Fibroblast of the conjunctiva (primary cell): ENCODE measurements around the gene TMEM174.
"Not testable (repeated sequence)": the region's sequence is repeated elsewhere in the genome, so short reads cannot be mapped to it uniquely, and the experiment has no call there.

Experiments
- DNase-seq: peaks from one replicate; pipeline ENCODE4 v3.0.0-alpha.2; 2010; ENCODE audit warnings: low read depth

Gene TMEM174

GRCh38 chr5:73196201-73196600, 23.2 kb downstream of the TMEM174 start:
- no peak for DNase-seq

- DNase-seq, result no peak
These were observed 24.8 kb downstream of the TMEM174 start for GRCh38 chr5:73197637-73198257.

GRCh38 chr5:73198833-73199592, 26.0 kb downstream of the TMEM174 start:
- no peak for DNase-seq

GRCh38 chr5:73199671-73200070, 26.7 kb downstream of the TMEM174 start:
- no peak for DNase-seq

GRCh38 chr5:73201547-73202513, 28.8 kb downstream of the TMEM174 start:
- peak; percentile 57 for DNase-seq

GRCh38 chr5:73204332-73204731, 31.3 kb downstream of the TMEM174 start:
- no peak for DNase-seq

GRCh38 chr5:73204733-73205132, 31.7 kb downstream of the TMEM174 start:
- DNase-seq, result no peak

GRCh38 chr5:73205305-73205704, 32.3 kb downstream of the TMEM174 start:
- DNase-seq, result no peak

- DNase-seq, result not testable (repeated sequence)
These were observed 34.2 kb downstream of the TMEM174 start for GRCh38 chr5:73207239-73207638.

GRCh38 chr5:73209075-73209474, 36.1 kb downstream of the TMEM174 start:
- not testable (repeated sequence) for DNase-seq

GRCh38 chr5:73212693-73213092, 39.7 kb downstream of the TMEM174 start:
- not testable (repeated sequence) for DNase-seq

- DNase-seq, result peak; percentile 62
These were observed 40.6 kb downstream of the TMEM174 start for GRCh38 chr5:73213566-73213998.

- DNase-seq, result no peak
These were observed 41.3 kb downstream of the TMEM174 start for GRCh38 chr5:73214306-73214705.

GRCh38 chr5:73214996-73215395, 42.0 kb downstream of the TMEM174 start:
- DNase-seq, result no peak

GRCh38 chr5:73215531-73215890, 42.5 kb downstream of the TMEM174 start:
- DNase-seq, result no peak

GRCh38 chr5:73215891-73216610, 43.1 kb downstream of the TMEM174 start:
- DNase-seq, result peak; percentile 35

GRCh38 chr5:73218552-73219171, 45.7 kb downstream of the TMEM174 start:
- peak; percentile 32 for DNase-seq

- not testable (repeated sequence) for DNase-seq
These were observed 46.3 kb downstream of the TMEM174 start for GRCh38 chr5:73219336-73219735.

GRCh38 chr5:73221161-73221560, 48.2 kb downstream of the TMEM174 start:
- DNase-seq, result no peak

GRCh38 chr5:73221726-73222125, 48.7 kb downstream of the TMEM174 start:
- DNase-seq, result no peak

GRCh38 chr5:73222173-73222572, 49.2 kb downstream of the TMEM174 start:
- no peak for DNase-seq
